ENCODE measurements around the gene C5orf58.

C5orf58 gene

GRCh38 chr5:170204202-170204601, 28.6 kb upstream of the C5orf58 start:
- H3K27me3 ChIP-seq (ENCODE audit: control insufficient read depth, insufficient read depth, low read length): peaks cover 40% of the 10 kb centered on the region

GRCh38 chr5:170206216-170206615, 26.6 kb upstream of the C5orf58 start:
- H3K4me3 ChIP-seq (ENCODE audit: low read length): no peak overlapping the region
- H3K9ac ChIP-seq (ENCODE audit: low read depth, low read length): no peak overlapping the region
- no peaks in the 10 kb centered on the region for H3K36me3 ChIP-seq (ENCODE audit: insufficient read depth, low read length)
- no peaks in the 10 kb centered on the region for H3K4me1 ChIP-seq (ENCODE audit: control insufficient read depth, insufficient read depth, low read length)
- no peak overlapping the region for H3K4me2 ChIP-seq (ENCODE audit: low read length)
- H3K27me3 ChIP-seq (ENCODE audit: control insufficient read depth, insufficient read depth, low read length): peaks cover 41% of the 10 kb centered on the region
- H3K9me3 ChIP-seq (replicated peaks; ENCODE audit: low read length): no peaks in the 10 kb centered on the region

More at GRCh38 chr5:170204202-170204601, 28.6 kb upstream of the C5orf58 start:
- Histone ChIP-seq H3K9ac (ENCODE audit: low read depth, low read length) (no peak overlapping the region), H3K4me2 (ENCODE audit: low read length) (no peak overlapping the region), H3K9me3 (replicated peaks; ENCODE audit: low read length) (no peaks in the 10 kb centered on the region), H3K4me1 (ENCODE audit: control insufficient read depth, insufficient read depth, low read length) (no peaks in the 10 kb centered on the region), H3K36me3 (ENCODE audit: insufficient read depth, low read length) (no peaks in the 10 kb centered on the region), H3K4me3 (ENCODE audit: low read length) (no peak overlapping the region)

- peaks cover 38% of the 10 kb centered on the region for H3K27me3 ChIP-seq (ENCODE audit: control insufficient read depth, insufficient read depth, low read length)
- no peak overlapping the region for H3K9ac ChIP-seq (ENCODE audit: low read depth, low read length)
- no peaks in the 10 kb centered on the region for H3K36me3 ChIP-seq (ENCODE audit: insufficient read depth, low read length)
- H3K4me3 ChIP-seq (ENCODE audit: low read length): no peak overlapping the region
- no peaks in the 10 kb centered on the region for H3K9me3 ChIP-seq (replicated peaks; ENCODE audit: low read length)
- no peaks in the 10 kb centered on the region for H3K4me1 ChIP-seq (ENCODE audit: control insufficient read depth, insufficient read depth, low read length)
- no peak overlapping the region for H3K4me2 ChIP-seq (ENCODE audit: low read length)
Observed at GRCh38 chr5:170206958-170207357, 25.8 kb upstream of the C5orf58 start.

- Histone ChIP-seq H3K4me1 (ENCODE audit: control insufficient read depth, insufficient read depth, low read length) (no peaks in the 10 kb centered on the region), H3K36me3 (ENCODE audit: insufficient read depth, low read length) (no peaks in the 10 kb centered on the region), H3K9me3 (replicated peaks; ENCODE audit: low read length) (no peaks in the 10 kb centered on the region), H3K9ac (ENCODE audit: low read depth, low read length) (no peak overlapping the region), H3K4me3 (ENCODE audit: low read length) (no peak overlapping the region), H3K4me2 (ENCODE audit: low read length) (no peak overlapping the region), H3K27me3 (ENCODE audit: control insufficient read depth, insufficient read depth, low read length) (peaks cover 19% of the 10 kb centered on the region)
Observed at GRCh38 chr5:170211575-170212334, 21.0 kb upstream of the C5orf58 start.

- no peaks in the 10 kb centered on the region for H3K36me3 ChIP-seq (ENCODE audit: insufficient read depth, low read length)
- peaks cover 18% of the 10 kb centered on the region for H3K4me1 ChIP-seq (ENCODE audit: control insufficient read depth, insufficient read depth, low read length)
- H3K9me3 ChIP-seq (replicated peaks; ENCODE audit: low read length): no peaks in the 10 kb centered on the region
- H3K4me3 ChIP-seq (ENCODE audit: low read length): no peak overlapping the region
- no peak overlapping the region for H3K4me2 ChIP-seq (ENCODE audit: low read length)
- no peak overlapping the region for H3K9ac ChIP-seq (ENCODE audit: low read depth, low read length)
- H3K27me3 ChIP-seq (ENCODE audit: control insufficient read depth, insufficient read depth, low read length): peaks cover 2% of the 10 kb centered on the region
Observed at GRCh38 chr5:170216257-170216864, 16.4 kb upstream of the C5orf58 start.

GRCh38 chr5:170217831-170218230, 15.0 kb upstream of the C5orf58 start:
- Histone ChIP-seq H3K4me2 (ENCODE audit: low read length) (no peak overlapping the region), H3K4me1 (ENCODE audit: control insufficient read depth, insufficient read depth, low read length) (peaks cover 18% of the 10 kb centered on the region), H3K9ac (ENCODE audit: low read depth, low read length) (no peak overlapping the region), H3K9me3 (replicated peaks; ENCODE audit: low read length) (no peaks in the 10 kb centered on the region), H3K27me3 (ENCODE audit: control insufficient read depth, insufficient read depth, low read length) (peaks cover 2% of the 10 kb centered on the region), H3K4me3 (ENCODE audit: low read length) (no peak overlapping the region), H3K36me3 (ENCODE audit: insufficient read depth, low read length) (no peaks in the 10 kb centered on the region)

GRCh38 chr5:170218726-170219125, 14.1 kb upstream of the C5orf58 start:
- Histone ChIP-seq H3K36me3 (ENCODE audit: insufficient read depth, low read length) (no peaks in the 10 kb centered on the region), H3K4me1 (ENCODE audit: control insufficient read depth, insufficient read depth, low read length) (peaks cover 18% of the 10 kb centered on the region), H3K9me3 (replicated peaks; ENCODE audit: low read length) (no peaks in the 10 kb centered on the region), H3K27me3 (ENCODE audit: control insufficient read depth, insufficient read depth, low read length) (peaks cover 2% of the 10 kb centered on the region), H3K4me2 (ENCODE audit: low read length) (no peak overlapping the region), H3K9ac (ENCODE audit: low read depth, low read length) (no peak overlapping the region), H3K4me3 (ENCODE audit: low read length) (no peak overlapping the region)

- Histone ChIP-seq H3K4me3 (ENCODE audit: low read length) (no peak overlapping the region), H3K36me3 (ENCODE audit: insufficient read depth, low read length) (no peaks in the 10 kb centered on the region), H3K9me3 (replicated peaks; ENCODE audit: low read length) (no peaks in the 10 kb centered on the region), H3K4me1 (ENCODE audit: control insufficient read depth, insufficient read depth, low read length) (peaks cover 22% of the 10 kb centered on the region), H3K27me3 (ENCODE audit: control insufficient read depth, insufficient read depth, low read length) (peaks cover 2% of the 10 kb centered on the region), H3K4me2 (ENCODE audit: low read length) (peak overlapping the region; percentile 30), H3K9ac (ENCODE audit: low read depth, low read length) (no peak overlapping the region)
Observed at GRCh38 chr5:170219615-170220014, 13.2 kb upstream of the C5orf58 start.

GRCh38 chr5:170220191-170220590, 12.6 kb upstream of the C5orf58 start:
- Histone ChIP-seq H3K9me3 (replicated peaks; ENCODE audit: low read length) (no peaks in the 10 kb centered on the region), H3K9ac (ENCODE audit: low read depth, low read length) (no peak overlapping the region), H3K4me2 (ENCODE audit: low read length) (peak overlapping the region; percentile 30), H3K36me3 (ENCODE audit: insufficient read depth, low read length) (no peaks in the 10 kb centered on the region), H3K4me3 (ENCODE audit: low read length) (no peak overlapping the region), H3K27me3 (ENCODE audit: control insufficient read depth, insufficient read depth, low read length) (peaks cover 2% of the 10 kb centered on the region), H3K4me1 (ENCODE audit: control insufficient read depth, insufficient read depth, low read length) (peaks cover 23% of the 10 kb centered on the region)

- H3K4me3 ChIP-seq (ENCODE audit: low read length): no peak overlapping the region
- H3K4me1 ChIP-seq (ENCODE audit: control insufficient read depth, insufficient read depth, low read length): peaks cover 23% of the 10 kb centered on the region
- no peaks in the 10 kb centered on the region for H3K27me3 ChIP-seq (ENCODE audit: control insufficient read depth, insufficient read depth, low read length)
- no peaks in the 10 kb centered on the region for H3K9me3 ChIP-seq (replicated peaks; ENCODE audit: low read length)
- no peak overlapping the region for H3K9ac ChIP-seq (ENCODE audit: low read depth, low read length)
- no peaks in the 10 kb centered on the region for H3K36me3 ChIP-seq (ENCODE audit: insufficient read depth, low read length)
- no peak overlapping the region for H3K4me2 ChIP-seq (ENCODE audit: low read length)
Observed at GRCh38 chr5:170221327-170221741, 11.5 kb upstream of the C5orf58 start.

- Histone ChIP-seq H3K9me3 (replicated peaks; ENCODE audit: low read length) (no peaks in the 10 kb centered on the region), H3K36me3 (ENCODE audit: insufficient read depth, low read length) (no peaks in the 10 kb centered on the region), H3K4me2 (ENCODE audit: low read length) (no peak overlapping the region), H3K4me3 (ENCODE audit: low read length) (no peak overlapping the region), H3K9ac (ENCODE audit: low read depth, low read length) (no peak overlapping the region), H3K27me3 (ENCODE audit: control insufficient read depth, insufficient read depth, low read length) (no peaks in the 10 kb centered on the region), H3K4me1 (ENCODE audit: control insufficient read depth, insufficient read depth, low read length) (peaks cover 23% of the 10 kb centered on the region)
Observed at GRCh38 chr5:170223360-170223759, 9.4 kb upstream of the C5orf58 start.

- no peaks in the 10 kb centered on the region for H3K27me3 ChIP-seq (ENCODE audit: control insufficient read depth, insufficient read depth, low read length)
- no peaks in the 10 kb centered on the region for H3K36me3 ChIP-seq (ENCODE audit: insufficient read depth, low read length)
- H3K4me1 ChIP-seq (ENCODE audit: control insufficient read depth, insufficient read depth, low read length): peaks cover 19% of the 10 kb centered on the region
- H3K4me2 ChIP-seq (ENCODE audit: low read length): no peak overlapping the region
- H3K9me3 ChIP-seq (replicated peaks; ENCODE audit: low read length): no peaks in the 10 kb centered on the region
- no peak overlapping the region for H3K9ac ChIP-seq (ENCODE audit: low read depth, low read length)
- no peak overlapping the region for H3K4me3 ChIP-seq (ENCODE audit: low read length)
Observed at GRCh38 chr5:170223906-170224305, 8.9 kb upstream of the C5orf58 start.
